NT2/D1 (cell line): ENCODE data around the gene BUD13.

Experiments
- SUZ12 ChIP-seq: IDR thresholded peaks from 2 replicates; pipeline ENCODE4 v1.6.1; 2011; ENCODE audit not compliant: insufficient read length, insufficient read depth; ENCODE audit errors: extremely low read depth
- YY1 ChIP-seq: IDR thresholded peaks from 2 replicates; pipeline ENCODE4 v1.6.1; 2011; ENCODE audit not compliant: insufficient read length, insufficient read depth
- ZNF274 ChIP-seq: IDR thresholded peaks from 2 replicates; pipeline ENCODE4 v1.6.1; 2011; ENCODE audit warnings: mild to moderate bottlenecking, low read depth, low read length

- no peak for TF ChIP-seq ZNF274
- no peak for TF ChIP-seq SUZ12
- no peak for TF ChIP-seq YY1
These were observed 852 bp downstream of the BUD13 start for GRCh38 chr11:116771935-116772334.
